Suprapubic skin (tissue), 4 donors: Measurements from ENCODE around the gene CCDC33. TPM values are rescaled to one million over a fixed set of nuclear protein-coding genes. Genes with fewer than 3 reads are reported as not detected.

Source experiments
- DNase-seq, 2 donors: peaks; one replicate each; pipeline ENCODE4 v3.0.0-alpha.2; 2019; ENCODE audit warnings: low spot score in 2 of 2
- H3K27ac ChIP-seq: fragments of 200-600 bp; sonication (generic); one replicate; pipeline ENCODE4 v1.5.1; 2019
- H3K27me3 ChIP-seq: fragments of 200-600 bp; sonication (generic); one replicate; pipeline ENCODE4 v1.5.1; 2019
- H3K36me3 ChIP-seq: fragments of 200-600 bp; sonication (generic); one replicate; pipeline ENCODE4 v1.5.1; 2019
- H3K4me1 ChIP-seq: fragments of 200-600 bp; sonication (generic); one replicate; pipeline ENCODE4 v1.5.1; 2019
- H3K4me3 ChIP-seq: fragments of 200-600 bp; sonication (generic); one replicate; pipeline ENCODE4 v1.5.1; 2019; ENCODE audit warnings: mild to moderate bottlenecking
- H3K9me3 ChIP-seq: fragments of 200-600 bp; sonication (generic); one replicate; pipeline ENCODE4 v1.5.1; 2019
- CTCF ChIP-seq, 2 donors: fragments of 200-600 bp in 1 of 2; fragments of 450-650 bp in 1 of 2; sonication (generic) in 1 of 2; IDR thresholded peaks; one replicate each; pipeline ENCODE4 v1.5.1; 2016 to 2019; ENCODE audit warnings: antibody characterized with exemption in 2 of 2, mild to moderate bottlenecking in 1 of 2, moderate library complexity in 1 of 2
- EP300 ChIP-seq: sonication (generic); formaldehyde crosslinking; IDR thresholded peaks from one replicate; pipeline ENCODE4 v1.6.1; 2017; ENCODE audit warnings: antibody characterized with exemption
- POLR2A ChIP-seq, 2 donors: fragments of 450-650 bp; IDR thresholded peaks; one replicate each; pipeline ENCODE4 v1.6.1; 2017; ENCODE audit warnings: antibody characterized with exemption in 2 of 2, mild to moderate bottlenecking in 2 of 2, moderate library complexity in 2 of 2
- POLR2AphosphoS5 ChIP-seq, 3 donors: sonication (generic); formaldehyde crosslinking; IDR thresholded peaks; one replicate each; pipeline ENCODE4 v1.6.1; 2017; ENCODE audit warnings: antibody characterized with exemption in 3 of 3
- WGBS: methylation state at CpG from one replicate; pipeline ENCODE4 v1.1.5; 2018; 5-methylcytosine and 5-hydroxymethylcytosine counted together
- total RNA-seq, 4 donors: library from RNA; depleted of rRNA; stranded (reverse); fragments of >200 nt; gene quantifications; one replicate each; pipeline ENCODE4 v1.1.0, GENCODE V29; 2016

CCDC33 gene
- total RNA-seq, 4 donors from 2014 or later, result 0.60 TPM; not detected in 3

GRCh38 chr15:74240897-74241614, 4.9 kb downstream of the CCDC33 start:
- no peak overlapping the region for H3K4me3 ChIP-seq

DNA sequence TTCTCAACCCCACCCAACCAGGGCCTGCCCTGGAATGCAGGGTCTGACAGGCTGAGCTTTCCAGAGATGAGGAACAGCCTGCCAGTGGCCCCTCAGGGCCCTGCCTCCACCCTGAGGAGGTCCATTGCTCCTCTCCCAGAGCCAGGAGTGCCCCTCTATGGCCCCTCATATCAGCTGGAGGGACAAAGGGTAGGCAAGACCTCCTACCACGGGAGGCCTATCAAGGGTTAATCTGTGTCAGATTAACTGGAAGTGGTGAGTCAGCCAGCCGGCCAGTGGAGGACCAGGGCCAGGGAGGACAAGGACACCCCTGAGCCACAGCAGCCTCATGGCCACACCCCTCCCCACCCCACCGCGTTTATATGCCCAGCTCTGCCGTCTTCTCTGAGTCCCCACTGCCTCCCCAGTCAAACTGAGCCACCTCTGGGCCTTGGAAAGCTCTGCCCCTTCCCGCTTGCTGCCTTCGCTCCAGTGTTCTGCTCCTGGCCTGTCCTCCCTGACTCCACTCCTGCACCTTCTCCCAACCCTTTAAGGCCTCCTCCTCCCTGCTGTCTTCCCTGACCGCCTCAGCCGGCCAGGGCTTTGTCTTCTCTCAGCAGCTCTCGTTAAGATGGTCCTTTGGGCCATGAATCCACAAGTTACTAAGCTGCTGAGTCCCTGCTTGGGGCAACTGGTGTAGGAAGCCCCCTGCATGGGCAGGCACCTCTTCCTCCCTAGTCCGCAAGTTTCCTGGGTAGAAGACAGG, 6.5 kb downstream of the CCDC33 start:
- Histone ChIP-seq H3K36me3 (no peaks in the 10 kb centered on the region), H3K27ac (no peak overlapping the region), H3K4me3 (no peak overlapping the region), H3K4me1 (peaks cover 22% of the 10 kb centered on the region), H3K27me3 (peaks cover 34% of the 10 kb centered on the region), H3K9me3 (no peaks in the 10 kb centered on the region)
- no peak for TF ChIP-seq EP300
- TF ChIP-seq CTCF (IDR thresholded peaks at IDR 0.05), result no peak
- no peak for TF ChIP-seq POLR2A (IDR thresholded peaks at IDR 0.05)
- TF ChIP-seq POLR2AphosphoS5 (IDR thresholded peaks at IDR 0.05), result no peak
- no peak for DNase-seq
- 48% methylated on average over 10 of the region's 11 CpGs for WGBS

More at GRCh38 chr15:74240897-74241614, 4.9 kb downstream of the CCDC33 start:
- Histone ChIP-seq H3K36me3 (no peaks in the 10 kb centered on the region), H3K27ac (no peak overlapping the region), H3K4me1 (peaks cover 22% of the 10 kb centered on the region), H3K27me3 (peaks cover 24% of the 10 kb centered on the region), H3K9me3 (no peaks in the 10 kb centered on the region)
- WGBS, result 81% methylated on average over 4 of the region's 4 CpGs
- TF ChIP-seq POLR2A (IDR thresholded peaks at IDR 0.05) (no peak), EP300 (no peak), POLR2AphosphoS5 (IDR thresholded peaks at IDR 0.05) (no peak), CTCF (IDR thresholded peaks at IDR 0.05) (no peak)
- no peak for DNase-seq

DNA sequence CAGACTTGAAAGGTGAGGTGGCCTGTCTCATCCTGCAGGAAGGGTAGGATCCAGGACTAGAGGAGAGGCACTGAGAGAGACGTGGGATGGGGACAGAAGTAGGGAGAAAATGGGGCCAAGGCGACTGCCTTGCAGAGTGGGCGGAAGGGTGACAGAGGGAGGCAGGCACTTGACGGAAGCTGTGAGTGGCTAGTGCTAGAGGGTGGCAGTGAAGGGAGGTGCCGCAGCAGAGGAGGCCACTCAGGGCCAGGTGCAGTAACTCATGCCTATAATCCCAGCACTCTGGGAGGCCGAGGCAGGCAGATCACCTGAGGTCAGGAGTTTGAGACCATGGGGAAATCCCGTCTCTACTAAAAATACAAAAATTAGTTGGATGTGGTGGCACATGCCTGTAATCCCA, 7.3 kb downstream of the CCDC33 start:
- no peaks in the 10 kb centered on the region for H3K36me3 ChIP-seq
- H3K27ac ChIP-seq, result no peak overlapping the region
- no peak for TF ChIP-seq POLR2AphosphoS5 (IDR thresholded peaks at IDR 0.05)
- peaks cover 22% of the 10 kb centered on the region for H3K4me1 ChIP-seq
- H3K4me3 ChIP-seq, result no peak overlapping the region
- H3K9me3 ChIP-seq, result no peaks in the 10 kb centered on the region
- DNase-seq, result no peak
- peaks cover 34% of the 10 kb centered on the region for H3K27me3 ChIP-seq
- WGBS, result 78% methylated on average over 7 of the region's 7 CpGs

DNA sequence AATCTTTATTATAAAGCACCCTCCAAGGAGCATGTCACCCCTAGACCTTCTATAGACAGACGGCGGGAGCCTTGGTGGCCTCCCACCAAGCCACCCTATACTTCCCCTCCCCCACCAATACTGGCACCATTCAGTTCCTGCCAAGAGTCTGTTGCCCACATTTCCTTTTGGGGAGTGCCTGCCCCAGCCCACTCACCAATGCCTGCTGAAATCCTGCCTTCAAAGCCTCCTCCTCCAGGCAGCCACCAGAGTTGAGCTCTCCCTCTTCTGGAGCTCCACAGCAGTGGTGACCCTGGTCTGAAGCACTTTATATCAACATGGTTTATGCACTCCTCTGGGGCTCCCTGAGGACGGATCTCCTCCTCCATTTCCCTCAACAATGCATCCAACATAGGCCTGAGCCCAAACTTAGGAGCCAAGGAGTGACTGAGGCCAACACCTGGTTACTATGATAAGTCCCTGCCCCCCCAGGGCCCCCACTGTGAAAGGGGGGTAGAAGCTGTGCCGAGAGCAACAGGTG, 8.8 kb downstream of the CCDC33 start:
- H3K4me1 ChIP-seq, result peaks cover 21% of the 10 kb centered on the region
- no peak overlapping the region for H3K4me3 ChIP-seq
- WGBS, result 61% methylated on average over 4 of the region's 4 CpGs
- no peak for DNase-seq
- H3K36me3 ChIP-seq, result no peaks in the 10 kb centered on the region
- H3K27me3 ChIP-seq, result peaks cover 34% of the 10 kb centered on the region
- TF ChIP-seq EP300 (no peak), POLR2AphosphoS5 (IDR thresholded peaks at IDR 0.05) (no peak), POLR2A (IDR thresholded peaks at IDR 0.05) (no peak), CTCF (IDR thresholded peaks at IDR 0.05) (no peak)
- H3K27ac ChIP-seq, result no peak overlapping the region
- no peaks in the 10 kb centered on the region for H3K9me3 ChIP-seq

GRCh38 chr15:74245342-74245931, 9.3 kb downstream of the CCDC33 start:
- H3K9me3 ChIP-seq, result no peaks in the 10 kb centered on the region
- no peaks in the 10 kb centered on the region for H3K36me3 ChIP-seq
- H3K4me1 ChIP-seq, result peaks cover 17% of the 10 kb centered on the region
- no peak for TF ChIP-seq CTCF (IDR thresholded peaks at IDR 0.05)
- no peak for TF ChIP-seq POLR2AphosphoS5 (IDR thresholded peaks at IDR 0.05)
- TF ChIP-seq EP300, result no peak
- TF ChIP-seq POLR2A (IDR thresholded peaks at IDR 0.05), result no peak
- no peak for DNase-seq
- no peak overlapping the region for H3K27ac ChIP-seq
- H3K4me3 ChIP-seq, result no peak overlapping the region
- 9% methylated on average over 7 of the region's 36 CpGs for WGBS
- peaks cover 34% of the 10 kb centered on the region for H3K27me3 ChIP-seq
